ENCODE measurements around the gene ZC3H18.

ZC3H18 gene

DNA sequence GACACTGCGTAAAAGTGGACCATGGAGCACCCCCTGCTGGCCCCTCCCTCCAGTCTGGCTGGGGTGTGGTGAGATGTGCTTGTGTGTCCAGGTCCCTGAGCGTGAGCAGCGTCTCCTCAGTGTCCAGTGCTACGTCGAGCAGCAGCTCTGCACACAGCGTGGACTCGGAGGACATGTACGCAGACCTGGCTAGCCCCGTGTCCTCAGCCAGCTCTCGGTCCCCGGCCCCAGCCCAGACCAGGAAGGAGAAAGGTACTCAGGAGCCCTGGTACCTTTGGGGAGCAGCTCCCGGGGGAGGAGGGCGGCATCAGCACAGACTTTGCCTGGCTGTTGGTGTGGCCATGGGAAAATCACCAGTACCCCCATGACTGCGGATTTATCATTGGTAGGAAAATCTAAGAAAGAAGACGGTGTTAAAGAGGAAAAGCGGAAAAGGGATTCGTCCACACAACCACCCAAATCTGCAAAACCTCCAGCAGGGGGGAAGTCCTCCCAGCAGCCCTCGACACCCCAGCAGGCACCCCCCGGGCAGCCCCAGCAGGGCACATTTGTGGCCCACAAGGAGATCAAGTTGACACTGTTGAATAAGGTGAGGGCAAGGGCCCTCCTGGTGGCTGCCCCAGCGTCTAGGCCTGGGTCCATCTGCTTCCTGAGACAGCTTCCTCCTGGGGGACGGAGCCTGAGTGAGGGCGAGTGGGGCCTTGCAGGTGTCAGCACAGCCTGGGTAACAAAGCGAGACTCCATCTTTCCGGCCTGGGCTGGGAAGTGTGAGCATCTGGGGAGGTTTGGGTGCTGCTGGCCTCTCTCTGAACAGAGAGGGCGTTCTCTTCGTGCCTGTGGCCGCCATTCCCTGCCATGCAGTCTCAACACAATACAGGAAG lies 57.6 kb downstream of the ZC3H18 start:
- DNase-seq: no peak

DNA sequence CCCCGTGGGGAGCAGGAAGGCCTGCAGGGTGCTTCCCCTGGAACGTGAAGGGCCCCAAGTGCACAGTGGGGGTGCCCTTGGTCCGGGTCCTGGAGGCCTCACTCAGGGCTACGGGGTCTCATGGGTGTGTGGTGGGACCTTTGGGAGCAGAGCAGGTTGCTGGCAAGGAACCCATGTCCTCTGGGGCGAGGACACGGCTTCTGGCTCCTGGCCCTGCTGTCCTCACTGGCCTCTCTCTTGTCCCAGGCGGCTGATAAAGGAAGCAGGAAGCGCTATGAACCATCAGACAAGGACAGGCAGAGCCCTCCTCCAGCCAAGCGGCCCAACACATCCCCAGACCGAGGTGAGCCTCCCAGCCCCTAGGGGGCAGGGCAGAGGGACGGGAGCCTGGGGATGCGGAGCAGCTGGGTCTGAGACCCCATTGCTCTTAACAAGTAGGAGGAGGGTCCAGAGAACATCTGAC lies 58.3 kb downstream of the ZC3H18 start:
- no peak for DNase-seq

GRCh38 chr16:88629835-88630234 lies 59.6 kb downstream of the ZC3H18 start:
- DNase-seq: no peak

GRCh38 chr16:88630433-88630832 lies 60.2 kb downstream of the ZC3H18 start:
- no peak for DNase-seq

GRCh38 chr16:88630941-88631340 lies 60.7 kb downstream of the ZC3H18 start:
- DNase-seq: no peak

DNA sequence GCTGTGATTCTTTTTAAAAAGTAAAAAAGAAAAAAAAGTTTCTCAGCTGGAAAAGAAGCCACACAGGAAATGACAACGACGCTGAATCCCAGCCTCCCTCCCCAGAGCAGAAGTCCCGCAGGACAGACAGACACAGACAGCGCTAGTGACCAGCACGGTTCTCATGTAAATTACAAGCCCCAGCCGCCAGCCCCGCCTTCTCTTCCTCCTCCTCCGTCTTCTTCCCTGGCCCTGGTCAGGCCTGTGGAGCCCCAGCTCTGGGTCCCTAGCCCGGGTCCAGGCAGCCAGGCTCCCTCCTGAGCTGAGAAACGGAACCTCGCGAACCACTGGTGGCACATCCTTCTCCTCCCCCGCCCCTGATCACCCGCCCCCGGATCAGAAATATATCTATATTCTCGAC lies 61.2 kb downstream of the ZC3H18 start:
- no peak for DNase-seq

DNA sequence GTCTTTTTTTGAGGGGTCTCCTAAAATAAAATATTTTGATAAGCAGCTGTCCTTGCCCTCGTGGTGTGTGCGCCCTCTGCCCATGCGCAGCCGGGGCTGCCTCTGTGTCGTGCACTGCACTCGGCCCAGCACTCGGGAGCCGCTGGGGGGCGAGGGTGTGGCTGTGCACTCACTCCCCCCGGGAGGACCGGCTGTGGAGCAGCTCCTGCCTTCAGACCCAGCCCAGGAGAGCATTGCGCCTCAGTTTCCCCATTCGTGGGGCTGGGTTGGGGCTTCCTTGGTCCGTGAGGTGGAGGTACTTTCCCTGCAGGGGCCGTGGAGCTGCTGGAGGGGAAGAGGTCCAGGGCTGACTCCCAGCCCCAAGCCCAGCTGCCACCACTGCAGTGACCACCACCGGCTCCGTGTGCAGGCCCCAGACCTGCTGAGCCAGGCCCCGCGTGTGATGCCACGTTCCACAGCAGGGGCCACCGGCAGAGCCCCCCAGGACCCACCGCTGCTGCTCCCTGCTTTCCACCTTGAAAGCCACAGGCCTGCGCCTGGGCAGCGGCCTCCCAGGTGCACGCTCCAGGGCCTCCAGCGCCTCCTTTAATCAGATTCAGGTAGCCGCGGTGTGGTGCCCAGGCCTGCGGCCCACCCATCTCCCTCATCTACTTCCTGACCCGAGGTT lies 61.9 kb downstream of the ZC3H18 start:
- DNase-seq: no peak

GRCh38 chr16:88632587-88632930 lies 62.4 kb downstream of the ZC3H18 start:
- DNase-seq: no peak

DNA sequence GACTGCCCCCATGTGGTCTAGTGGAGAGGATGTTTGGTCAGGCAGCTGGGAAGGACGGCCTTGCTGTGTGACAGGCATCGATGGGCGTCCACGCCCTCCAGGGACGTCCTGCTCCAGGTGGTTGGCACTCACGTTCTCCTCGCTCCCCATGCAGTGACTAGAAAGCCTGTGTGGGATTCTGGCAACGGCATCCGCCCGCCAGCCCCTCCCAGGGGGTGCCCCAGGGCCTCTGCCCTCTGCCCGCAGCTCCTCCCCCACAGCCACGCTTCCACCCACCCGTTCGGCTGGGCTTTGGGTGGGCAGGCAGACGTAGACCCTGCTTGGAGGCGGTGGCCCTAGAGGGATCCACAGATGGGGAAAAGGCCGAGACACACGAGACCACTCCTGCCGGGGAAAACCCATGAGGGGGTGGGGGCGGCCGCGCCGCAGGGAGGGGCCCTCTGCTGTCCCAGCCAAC lies 63.5 kb downstream of the ZC3H18 start:
- no peak for DNase-seq

- DNase-seq: peak in 3 of 6 experiments; percentile 15 to 28 (median 19)
Observed at GRCh38 chr16:88634141-88634993, 64.2 kb downstream of the ZC3H18 start.

- peak in 1 of 6 experiments; percentile 12 for DNase-seq
Observed at GRCh38 chr16:88634994-88635670, 64.9 kb downstream of the ZC3H18 start.

DNA sequence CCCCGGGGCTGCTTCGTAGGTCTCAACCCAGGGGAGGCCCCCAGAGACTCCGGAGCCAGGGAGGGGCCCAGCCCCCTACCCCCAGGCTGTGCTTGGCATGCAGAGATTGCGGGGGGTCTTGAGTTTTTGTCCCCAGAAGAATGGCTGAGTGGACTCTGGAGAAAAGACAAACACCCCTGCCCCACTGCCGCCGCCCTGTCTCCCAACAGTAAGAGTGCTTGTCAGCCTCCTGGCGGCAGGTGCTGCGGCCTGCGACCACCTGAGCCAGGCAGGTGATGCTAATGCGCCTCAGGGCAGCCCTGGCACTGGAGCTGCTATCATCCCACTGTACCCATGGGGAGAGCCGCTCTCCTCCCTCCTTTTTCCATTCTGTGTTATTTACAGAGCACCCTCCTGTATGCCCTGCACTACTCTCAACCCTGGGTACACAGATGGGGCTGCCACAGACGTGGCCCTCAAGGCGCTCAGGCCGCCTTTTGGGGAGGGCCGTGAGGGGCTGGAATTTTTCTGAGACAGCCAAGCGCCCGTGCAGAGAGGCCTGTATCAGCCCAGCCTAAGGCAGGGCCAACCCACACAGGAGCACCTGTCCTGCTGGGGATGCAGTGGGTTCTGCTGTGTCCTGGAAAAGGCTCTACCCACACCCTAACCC lies 65.6 kb downstream of the ZC3H18 start:
- DNase-seq: no peak

- DNase-seq: no peak
Observed at GRCh38 chr16:88636488-88637265, 66.5 kb downstream of the ZC3H18 start.

DNA sequence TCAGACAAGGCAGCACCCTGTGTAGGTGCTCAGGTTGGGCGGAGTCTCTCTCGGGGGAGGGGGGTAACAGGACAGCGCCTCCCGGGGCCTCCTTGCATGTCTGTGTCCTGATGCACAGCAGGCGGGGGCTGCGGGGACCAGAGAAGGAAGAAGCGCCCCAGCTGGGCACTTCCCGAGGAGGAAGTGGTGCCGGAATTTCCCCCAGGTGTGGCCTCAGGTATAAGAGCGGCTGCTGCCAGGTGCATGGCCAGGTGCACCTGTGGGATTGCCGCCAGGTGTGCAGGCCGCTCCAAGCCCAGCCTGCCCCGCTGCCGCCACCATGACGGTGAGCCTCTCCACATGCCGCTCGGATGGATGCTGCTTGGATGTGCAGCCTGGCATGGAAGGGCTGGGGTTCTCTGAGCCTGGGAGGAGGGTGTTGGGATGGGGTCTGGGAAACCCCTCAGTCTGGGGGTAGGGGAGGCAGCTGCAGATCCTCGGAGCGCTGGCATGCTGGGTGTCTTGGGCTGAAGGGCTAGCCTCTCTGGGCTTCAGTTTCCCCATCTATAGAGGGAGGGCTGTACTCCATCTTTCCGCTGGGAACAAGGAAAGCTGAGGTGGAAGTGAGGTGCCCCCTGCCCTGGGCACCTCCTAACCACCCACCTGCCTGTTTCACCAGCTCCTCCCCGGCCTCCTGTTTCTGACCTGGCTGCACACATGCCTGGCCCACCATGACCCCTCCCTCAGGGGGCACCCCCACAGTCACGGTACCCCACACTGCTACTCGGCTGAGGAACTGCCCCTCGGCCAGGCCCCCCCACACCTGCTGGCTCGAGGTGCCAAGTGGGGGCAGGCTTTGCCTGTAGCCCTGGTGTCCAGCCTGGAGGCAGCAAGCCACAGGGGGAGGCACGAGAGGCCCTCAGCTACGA lies 68.4 kb downstream of the ZC3H18 start, which contains the start of gene IL17C:
Gene IL17C, plus strand, starts transcription at position 250 of the 908 bp plus-strand sequence. Its CDS starts 70 bp downstream, at position 320.
- DNase-seq: peak in 2 of 6 experiments; percentile 11 to 15

- no peak for DNase-seq
Observed at GRCh38 chr16:88639231-88640038, 69.2 kb downstream of the ZC3H18 start.

GRCh38 chr16:88640039-88640495 lies 69.9 kb downstream of the ZC3H18 start:
- no peak for DNase-seq

GRCh38 chr16:88640498-88641247 lies 70.5 kb downstream of the ZC3H18 start:
- no peak for DNase-seq

Measured in stimulated activated naive CD4-positive, alpha-beta T cell (primary cell).